SK-N-SH (cell line): ENCODE results near the gene AANAT. TPM values are rescaled to one million over a fixed set of nuclear protein-coding genes. Genes with fewer than 3 reads are reported as not detected.

Experiments used
- CTCF ChIA-PET: fragments of 300-600, 350-600 bp; formaldehyde crosslinking; extraction: SDS; loops from one replicate; lab custom pipeline; 2021; lab: Yijun Ruan, JAX
- POLR2A ChIA-PET: fragments of 350-600 bp; sonication (Branson Sonifier 250); formaldehyde crosslinking; extraction: SDS; loops from one replicate; lab custom pipeline; 2020; ENCODE audit warnings: antibody characterized with exemption, inconsistent platforms; lab: Yijun Ruan, JAX
- DNase-seq: peaks from one replicate; pipeline ENCODE4 v3.0.0; 2012
- H2AFZ ChIP-seq: fragments of 200-600 bp; sonication (generic); 2 replicates; pipeline ENCODE4 v1.8.1; 2016; ENCODE audit warnings: antibody characterized with exemption, mild to moderate bottlenecking, low read depth
- H3F3A ChIP-seq: fragments of 200-600 bp; sonication (generic); replicated peaks from 2 replicates; pipeline ENCODE3; 2016; ENCODE audit warnings: antibody characterized with exemption, mild to moderate bottlenecking; ENCODE audit not compliant: insufficient read depth
- H3K27ac ChIP-seq, 2 experiments: fragments of 200-500 bp in 1 of 2; fragments of 200-600 bp in 1 of 2; sonication (Bioruptor generic) in 1 of 2; sonication (generic), shearing (Covaris generic) in 1 of 2; 2 replicates each; pipeline versions ENCODE4 v1.5.1 to v1.6.1; 2014 to 2016; ENCODE audit warnings: low read depth in 2 of 2, inconsistent platforms in 1 of 2, low read length in 1 of 2, mild to moderate bottlenecking in 1 of 2, mixed read lengths in 1 of 2
- H3K27me3 ChIP-seq: fragments of 200-600 bp; sonication (generic), shearing (Covaris generic); 2 replicates; pipeline ENCODE4 v1.6.1; 2016; ENCODE audit warnings: mixed run types; ENCODE audit not compliant: insufficient read depth
- H3K36me3 ChIP-seq, 2 experiments: fragments of 200-500 bp in 1 of 2; fragments of 200-600 bp in 1 of 2; sonication (Bioruptor generic) in 1 of 2; sonication (generic) in 1 of 2; replicated peaks in 1 of 2; 2 replicates each; pipeline versions ENCODE3 to v1.5.1; 2014 to 2016; ENCODE audit warnings: low read length in 1 of 2, mild to moderate bottlenecking in 1 of 2; ENCODE audit not compliant: insufficient read depth in 2 of 2, control insufficient read depth in 1 of 2
- H3K4me1 ChIP-seq, 2 experiments: fragments of 200-500 bp in 1 of 2; fragments of 200-600 bp in 1 of 2; sonication (Bioruptor generic) in 1 of 2; sonication (generic), shearing (Covaris generic) in 1 of 2; 2 replicates each; pipeline versions ENCODE4 v1.5.1 to v1.6.1; 2014 to 2016; ENCODE audit warnings: low read depth in 1 of 2, low read length in 1 of 2, mixed run types in 1 of 2; ENCODE audit not compliant: insufficient read depth in 2 of 2, control insufficient read depth in 1 of 2
- H3K4me2 ChIP-seq: fragments of 200-600 bp; sonication (generic), shearing (Covaris generic); 2 replicates; pipeline ENCODE4 v1.6.1; 2017; ENCODE audit warnings: mixed run types
- H3K4me3 ChIP-seq, 2 experiments: fragments of 200-500 bp in 1 of 2; fragments of 200-600 bp in 1 of 2; sonication (Bioruptor generic) in 1 of 2; sonication (generic), shearing (Covaris generic) in 1 of 2; 2 replicates each; pipeline versions ENCODE4 v1.5.1 to v1.8.1; 2014 to 2016; ENCODE audit warnings: low read depth in 2 of 2, inconsistent platforms in 1 of 2, low read length in 1 of 2, mild to moderate bottlenecking in 1 of 2, mixed read lengths in 1 of 2, moderate library complexity in 1 of 2
- H3K79me2 ChIP-seq: fragments of 200-600 bp; sonication (generic); 2 replicates; pipeline ENCODE4 v1.8.1; 2017; ENCODE audit warnings: mild to moderate bottlenecking; ENCODE audit not compliant: insufficient read depth
- H3K9ac ChIP-seq: fragments of 200-600 bp; sonication (generic); 2 replicates; pipeline ENCODE4 v1.6.1; 2017; ENCODE audit warnings: mixed run types
- H3K9me2 ChIP-seq: fragments of 200-600 bp; sonication (generic); 2 replicates; pipeline ENCODE4 v1.6.1; 2017; ENCODE audit warnings: mixed run types
- H3K9me3 ChIP-seq: fragments of 200-600 bp; sonication (generic); 2 replicates; pipeline ENCODE4 v1.6.1; 2017; ENCODE audit warnings: mixed run types, mild to moderate bottlenecking, moderate library complexity
- H4K20me1 ChIP-seq: fragments of 200-600 bp; sonication (generic); 2 replicates; pipeline ENCODE4 v1.6.1; 2017; ENCODE audit warnings: mild to moderate bottlenecking, mixed run types; ENCODE audit not compliant: insufficient read depth
- ELF1 ChIP-seq: IDR thresholded peaks from 2 replicates; pipeline ENCODE4 v1.4.0; 2012
- EP300 ChIP-seq, 2 experiments: IDR thresholded peaks; 2 replicates each; pipeline versions ENCODE4 v1.4.0 to v1.6.1; 2012; ENCODE audit warnings: borderline replicate concordance in 1 of 2, low read depth in 1 of 2, low read length in 1 of 2
- EZH2phosphoT487 ChIP-seq: fragments of 200-600 bp; sonication (generic); IDR thresholded peaks from 2 replicates; pipeline ENCODE4 v1.6.1; 2017; ENCODE audit warnings: low read depth, mixed run types, mild to moderate bottlenecking, antibody characterized with exemption, moderate library complexity, borderline replicate concordance
- FOXJ3 ChIP-seq: sonication (generic); formaldehyde crosslinking; IDR thresholded peaks from 2 replicates; pipeline ENCODE4 v1.5.1; 2020; ENCODE audit warnings: mild to moderate bottlenecking, missing genetic modification reagents
- FOXM1 ChIP-seq: IDR thresholded peaks from 2 replicates; pipeline ENCODE4 v1.4.0; 2012; ENCODE audit warnings: low read depth, mild to moderate bottlenecking
- IRF3 ChIP-seq: fragments of 150-350 bp; IDR thresholded peaks from 2 replicates; pipeline ENCODE4 v1.6.1; 2016; ENCODE audit warnings: mild to moderate bottlenecking, low read depth, low read length
- JUND ChIP-seq: IDR thresholded peaks from 2 replicates; pipeline ENCODE4 v1.4.0; 2012
- MAX ChIP-seq: IDR thresholded peaks from 2 replicates; pipeline ENCODE4 v1.4.0; 2012; ENCODE audit warnings: low read depth
- MEF2A ChIP-seq: IDR thresholded peaks from 2 replicates; pipeline ENCODE4 v1.4.0; 2012; ENCODE audit warnings: low read depth, borderline replicate concordance
- NFIC ChIP-seq: IDR thresholded peaks from 2 replicates; pipeline ENCODE4 v1.4.0; 2012; ENCODE audit warnings: borderline replicate concordance
- POLR2AphosphoS5 ChIP-seq: IDR thresholded peaks from 2 replicates; pipeline ENCODE4 v1.6.1; 2012; ENCODE audit warnings: low read depth, low read length
- RAD21 ChIP-seq: IDR thresholded peaks from 2 replicates; pipeline ENCODE4 v1.6.1; 2012; ENCODE audit warnings: mild to moderate bottlenecking, low read length
- RCOR1 ChIP-seq: fragments of 150-350 bp; IDR thresholded peaks from 2 replicates; pipeline ENCODE4 v1.6.1; 2017; ENCODE audit warnings: antibody characterized with exemption, low read length
- REST ChIP-seq: IDR thresholded peaks from 2 replicates; pipeline ENCODE4 v1.6.1; 2012; ENCODE audit warnings: mild to moderate bottlenecking, low read depth, low read length, moderate library complexity
- RXRA ChIP-seq: IDR thresholded peaks from 2 replicates; pipeline ENCODE4 v1.4.0; 2012; ENCODE audit warnings: low read depth, mild to moderate bottlenecking, borderline replicate concordance
- SMC3 ChIP-seq: IDR thresholded peaks from 2 replicates; pipeline ENCODE4 v1.6.1; 2012; ENCODE audit warnings: low read depth, low read length, improper control_type of control experiment
- USF1 ChIP-seq: IDR thresholded peaks from 2 replicates; pipeline ENCODE4 v1.4.0; 2012; ENCODE audit warnings: low read depth, borderline replicate concordance
- YY1 ChIP-seq: IDR thresholded peaks from 2 replicates; pipeline ENCODE4 v1.4.0; 2012; ENCODE audit warnings: low read depth, mild to moderate bottlenecking
- WGBS: methylation state at CpG from one replicate; pipeline ENCODE4 v1.1.6; 2017; ENCODE audit warnings: low lambda C conversion rate; 5-methylcytosine and 5-hydroxymethylcytosine counted together
- polyA plus RNA-seq, 3 experiments: library from polyadenylated mRNA; depleted of rRNA; stranded (reverse); fragments of >200 nt; gene quantifications; 2 replicates each; pipeline ENCODE4 v1.2.3, GENCODE V29; 2012
- TF ChIP-seq, protein P1 (sequence below): IDR thresholded peaks from 2 replicates; pipeline ENCODE4 v1.4.0; 2012; ENCODE audit warnings: low read depth, borderline replicate concordance
- TF ChIP-seq, protein P2 (sequence below): fragments of 150-350 bp; IDR thresholded peaks from 2 replicates; pipeline ENCODE4 v1.6.1; 2017; ENCODE audit warnings: antibody characterized with exemption, low read length, low read depth, borderline replicate concordance

AANAT gene
- polyA plus RNA-seq, 1 of the 3 experiments (the other 2 are of a cell fraction): 0.26 TPM

- peaks cover 0 to 11% of the 10 kb centered on the region in 2 experiments; a peak in 1 of 4 replicates for H3K4me1 ChIP-seq
- TF ChIP-seq, protein P1, sequence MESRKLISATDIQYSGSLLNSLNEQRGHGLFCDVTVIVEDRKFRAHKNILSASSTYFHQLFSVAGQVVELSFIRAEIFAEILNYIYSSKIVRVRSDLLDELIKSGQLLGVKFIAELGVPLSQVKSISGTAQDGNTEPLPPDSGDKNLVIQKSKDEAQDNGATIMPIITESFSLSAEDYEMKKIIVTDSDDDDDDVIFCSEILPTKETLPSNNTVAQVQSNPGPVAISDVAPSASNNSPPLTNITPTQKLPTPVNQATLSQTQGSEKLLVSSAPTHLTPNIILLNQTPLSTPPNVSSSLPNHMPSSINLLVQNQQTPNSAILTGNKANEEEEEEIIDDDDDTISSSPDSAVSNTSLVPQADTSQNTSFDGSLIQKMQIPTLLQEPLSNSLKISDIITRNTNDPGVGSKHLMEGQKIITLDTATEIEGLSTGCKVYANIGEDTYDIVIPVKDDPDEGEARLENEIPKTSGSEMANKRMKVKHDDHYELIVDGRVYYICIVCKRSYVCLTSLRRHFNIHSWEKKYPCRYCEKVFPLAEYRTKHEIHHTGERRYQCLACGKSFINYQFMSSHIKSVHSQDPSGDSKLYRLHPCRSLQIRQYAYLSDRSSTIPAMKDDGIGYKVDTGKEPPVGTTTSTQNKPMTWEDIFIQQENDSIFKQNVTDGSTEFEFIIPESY: no peak
- TF ChIP-seq POLR2AphosphoS5 (no peak), NFIC (no peak), USF1 (no peak), REST (no peak), MAX (no peak), EP300 (IDR thresholded peaks at IDR 0.05; ENCODE audit: borderline replicate concordance in 1 of 2, low read depth in 1 of 2, low read length in 1 of 2) (no peak), RAD21 (no peak), RCOR1 (no peak), IRF3 (no peak), JUND (no peak), RXRA (no peak), SMC3 (no peak), EZH2phosphoT487 (no peak), MEF2A (no peak), FOXM1 (no peak), ELF1 (no peak), YY1 (no peak), FOXJ3 (CRISPR knock-in tag) (no peak)
- TF ChIP-seq, protein P2, sequence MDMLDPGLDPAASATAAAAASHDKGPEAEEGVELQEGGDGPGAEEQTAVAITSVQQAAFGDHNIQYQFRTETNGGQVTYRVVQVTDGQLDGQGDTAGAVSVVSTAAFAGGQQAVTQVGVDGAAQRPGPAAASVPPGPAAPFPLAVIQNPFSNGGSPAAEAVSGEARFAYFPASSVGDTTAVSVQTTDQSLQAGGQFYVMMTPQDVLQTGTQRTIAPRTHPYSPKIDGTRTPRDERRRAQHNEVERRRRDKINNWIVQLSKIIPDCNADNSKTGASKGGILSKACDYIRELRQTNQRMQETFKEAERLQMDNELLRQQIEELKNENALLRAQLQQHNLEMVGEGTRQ: no peak
- TF ChIP-seq, all 33 proteins: peak for 0
- peaks cover 71% of the 10 kb centered on the region for H4K20me1 ChIP-seq
- no peaks in the 10 kb centered on the region for H3K9me2 ChIP-seq
- WGBS: 95% methylated on average over 9 of the region's 9 CpGs
- H3K9ac ChIP-seq: no peak overlapping the region
- peaks cover 94% of the 10 kb centered on the region for H3K79me2 ChIP-seq
- H3K27me3 ChIP-seq: no peaks in the 10 kb centered on the region
- H3K4me3 ChIP-seq: no peak overlapping the region
- DNase-seq: no peak
- H3K9me3 ChIP-seq: no peaks in the 10 kb centered on the region
- ChIA-PET CTCF (no interaction called here), POLR2A (no interaction called here)
- H3K36me3 ChIP-seq: no peaks in the 10 kb centered on the region
- no peaks in the 10 kb centered on the region for H3F3A ChIP-seq
- no peak overlapping the region for H3K27ac ChIP-seq
- H2AFZ ChIP-seq: no peak overlapping the region
- no peak overlapping the region for H3K4me2 ChIP-seq
These were observed 33.7 kb upstream of the AANAT start for GRCh38 chr17:76433693-76434092.
